Calu3 (cell line): ENCODE data around the gene MMS19. TPM values are rescaled to one million over a fixed set of nuclear protein-coding genes. Genes with fewer than 3 reads are reported as not detected.

Experiments used
- BruUV-seq: library from RNA; stranded (reverse); fragments of 400-500 nt; replicated peaks from 2 replicates; lab custom pipeline; 2021; lab: Mats Ljungman, UMichigan
- CTCF ChIA-PET: fragments of 300-600 bp; sonication (Branson Sonifier 250); formaldehyde crosslinking; loops from one replicate; lab custom pipeline; 2022; ENCODE audit warnings: antibody characterized with exemption; lab: Charles Lee
- DNase-seq: peaks from one replicate; pipeline ENCODE4 v3.0.0; 2022
- H3K27ac Mint-ChIP-seq: one replicate; pipeline ENCODE4 v1.8.0; 2022; ENCODE audit warnings: mixed read lengths; ENCODE audit not compliant: unreplicated experiment
- H3K27me3 Mint-ChIP-seq: one replicate; pipeline ENCODE4 v1.8.0; 2022; ENCODE audit warnings: mixed read lengths; ENCODE audit not compliant: unreplicated experiment
- H3K36me3 Mint-ChIP-seq: one replicate; pipeline ENCODE4 v1.8.0; 2022; ENCODE audit warnings: mild to moderate bottlenecking, moderate library complexity, mixed read lengths; ENCODE audit not compliant: insufficient read depth, unreplicated experiment
- H3K4me1 Mint-ChIP-seq: one replicate; pipeline ENCODE4 v1.8.0; 2022; ENCODE audit warnings: mild to moderate bottlenecking, low read depth, mixed read lengths; ENCODE audit not compliant: unreplicated experiment
- H3K4me3 Mint-ChIP-seq: one replicate; pipeline ENCODE4 v1.8.0; 2022; ENCODE audit warnings: mild to moderate bottlenecking, low read depth, moderate library complexity, mixed read lengths; ENCODE audit not compliant: unreplicated experiment
- H3K9me3 Mint-ChIP-seq: one replicate; pipeline ENCODE4 v1.8.0; 2022; ENCODE audit warnings: low read depth, mixed read lengths; ENCODE audit not compliant: unreplicated experiment
- intact Hi-C: fragments of 100-400 bp; cut with micrococcal nuclease; formaldehyde crosslinking; loops from one replicate; pipeline ENCODE4 v1.10.0; 2022; ENCODE audit not compliant: unreplicated experiment
- total RNA-seq: library from RNA; stranded (reverse); gene quantifications from 2 replicates; pipeline ENCODE4 v1.2.3, GENCODE V29; 2022
- TF ChIP-seq, protein P1 (sequence below): fragments of 200-600 bp; IDR thresholded peaks from one replicate; pipeline ENCODE4 v1.8.0; 2022; ENCODE audit warnings: antibody characterized with exemption; ENCODE audit not compliant: unreplicated experiment

The MMS19 gene
- total RNA-seq, 1 experiment from 2014 or later = 46.5 TPM

DNA sequence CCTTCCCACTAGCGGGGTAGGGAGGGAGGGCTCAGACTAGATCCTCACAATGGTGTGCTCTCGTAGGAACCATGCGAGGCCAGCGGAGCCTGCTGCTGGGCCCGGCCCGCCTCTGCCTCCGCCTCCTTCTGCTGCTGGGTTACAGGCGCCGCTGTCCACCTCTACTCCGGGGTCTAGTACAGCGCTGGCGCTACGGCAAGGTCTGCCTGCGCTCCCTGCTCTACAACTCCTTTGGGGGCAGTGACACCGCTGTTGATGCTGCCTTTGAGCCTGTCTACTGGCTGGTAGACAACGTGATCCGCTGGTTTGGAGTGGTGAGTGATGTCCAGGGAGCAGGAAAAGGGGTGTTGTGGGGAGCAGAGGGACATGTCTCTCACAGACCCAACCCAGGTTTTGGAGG is 46.6 kb downstream of the MMS19 start:
- CTCF ChIA-PET = no interaction called here
- DNase-seq = no peak
- H3K36me3 Mint-ChIP-seq = peaks cover 32% of the 10 kb centered on the region
- no peaks in the 10 kb centered on the region for H3K4me1 Mint-ChIP-seq
- H3K27me3 Mint-ChIP-seq = no peaks in the 10 kb centered on the region
- no peak overlapping the region for H3K27ac Mint-ChIP-seq
- H3K9me3 Mint-ChIP-seq = no peaks in the 10 kb centered on the region
- intact Hi-C loops = no loop called here
- TF ChIP-seq, protein P1, sequence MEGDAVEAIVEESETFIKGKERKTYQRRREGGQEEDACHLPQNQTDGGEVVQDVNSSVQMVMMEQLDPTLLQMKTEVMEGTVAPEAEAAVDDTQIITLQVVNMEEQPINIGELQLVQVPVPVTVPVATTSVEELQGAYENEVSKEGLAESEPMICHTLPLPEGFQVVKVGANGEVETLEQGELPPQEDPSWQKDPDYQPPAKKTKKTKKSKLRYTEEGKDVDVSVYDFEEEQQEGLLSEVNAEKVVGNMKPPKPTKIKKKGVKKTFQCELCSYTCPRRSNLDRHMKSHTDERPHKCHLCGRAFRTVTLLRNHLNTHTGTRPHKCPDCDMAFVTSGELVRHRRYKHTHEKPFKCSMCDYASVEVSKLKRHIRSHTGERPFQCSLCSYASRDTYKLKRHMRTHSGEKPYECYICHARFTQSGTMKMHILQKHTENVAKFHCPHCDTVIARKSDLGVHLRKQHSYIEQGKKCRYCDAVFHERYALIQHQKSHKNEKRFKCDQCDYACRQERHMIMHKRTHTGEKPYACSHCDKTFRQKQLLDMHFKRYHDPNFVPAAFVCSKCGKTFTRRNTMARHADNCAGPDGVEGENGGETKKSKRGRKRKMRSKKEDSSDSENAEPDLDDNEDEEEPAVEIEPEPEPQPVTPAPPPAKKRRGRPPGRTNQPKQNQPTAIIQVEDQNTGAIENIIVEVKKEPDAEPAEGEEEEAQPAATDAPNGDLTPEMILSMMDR = no peak
- BruUV-seq = no TSS peak
- H3K4me3 Mint-ChIP-seq = no peak overlapping the region

- no peak overlapping the region for H3K4me3 Mint-ChIP-seq
- no peak for DNase-seq
- H3K27me3 Mint-ChIP-seq = no peaks in the 10 kb centered on the region
- no peaks in the 10 kb centered on the region for H3K9me3 Mint-ChIP-seq
- no peak overlapping the region for H3K27ac Mint-ChIP-seq
- CTCF ChIA-PET = no interaction called here
- no peaks in the 10 kb centered on the region for H3K4me1 Mint-ChIP-seq
- TF ChIP-seq, protein P1 = no peak
- H3K36me3 Mint-ChIP-seq = peaks cover 39% of the 10 kb centered on the region
- intact Hi-C loops = no loop called here
- BruUV-seq = no TSS peak
Observed at GRCh38 chr10:97450828-97451227, 47.4 kb downstream of the MMS19 start.

- H3K27me3 Mint-ChIP-seq = no peaks in the 10 kb centered on the region
- H3K4me1 Mint-ChIP-seq = peaks cover 15% of the 10 kb centered on the region
- TSS peak; percentile 70 for BruUV-seq
- CTCF ChIA-PET = no interaction called here
- peak within 1 kb of the TSS; percentile 67 for H3K27ac Mint-ChIP-seq
- peaks cover 30% of the 10 kb centered on the region for H3K36me3 Mint-ChIP-seq
- intact Hi-C loops = loop anchor here (1.0 kb wide), 1 partner anchor 39 kb away; no protein-coding TSS in a partner anchor
- peak; percentile 82 for DNase-seq
- TF ChIP-seq, protein P1 = no peak
- H3K9me3 Mint-ChIP-seq = no peaks in the 10 kb centered on the region
- peak within 1 kb of the TSS; percentile 98 for H3K4me3 Mint-ChIP-seq
Observed at GRCh38 chr10:97445722-97446639, 52.2 kb downstream of the MMS19 start, which contains the start of the genes EXOSC1 and ZDHHC16. Gene EXOSC1, minus strand, starts transcription at chr10:97446006. Its CDS starts 21 bp downstream, at chr10:97445985. Gene ZDHHC16, plus strand, starts transcription at chr10:97446175. Its CDS starts 5,501 bp downstream, at chr10:97451676.

- Mint-ChIP-seq H3K27me3 (no peaks in the 10 kb centered on the region), H3K36me3 (peaks cover 28% of the 10 kb centered on the region), H3K9me3 (no peaks in the 10 kb centered on the region), H3K4me1 (peaks cover 15% of the 10 kb centered on the region), H3K4me3 (peak overlapping the region; percentile 98), H3K27ac (peak overlapping the region; percentile 67)
- TF ChIP-seq, protein P1 = no peak
- no TSS peak for BruUV-seq
- CTCF ChIA-PET = no interaction called here
- DNase-seq = no peak
- intact Hi-C loops = loop anchor here (1.0 kb wide), 1 partner anchor 38 kb away; no protein-coding TSS in a partner anchor
Observed at GRCh38 chr10:97445357-97445721, 52.9 kb downstream of the MMS19 start.
